ENCODE data around the gene CFB.

The CFB gene

DNA sequence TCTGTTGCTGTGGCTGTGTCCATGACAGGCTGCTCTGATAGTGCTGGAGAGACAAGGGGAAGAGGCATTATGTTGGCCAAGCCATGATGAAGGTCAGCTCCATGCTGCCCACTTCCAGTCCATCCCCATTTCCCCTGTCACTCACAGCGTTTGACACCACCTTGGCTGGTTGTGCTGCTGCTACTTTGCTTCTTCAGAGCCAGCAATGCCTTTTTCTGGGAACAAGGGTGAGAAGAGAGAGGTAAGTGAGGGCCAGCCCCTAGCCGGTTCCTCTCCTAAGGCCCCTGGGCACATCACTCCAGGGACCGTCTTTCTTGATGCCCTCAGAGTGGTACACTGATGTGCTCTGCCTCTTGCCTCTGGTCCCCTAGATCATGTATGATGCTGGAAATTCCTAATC is 10.9 kb downstream of the CFB start:
- no peaks in the 10 kb centered on the region for H3K27me3 ChIP-seq (ENCODE audit: control insufficient read depth in 3 of 3, insufficient read depth in 3 of 3, low read depth in 1 of 3, low read length in 3 of 3)
- H3K18ac ChIP-seq (ENCODE audit: low read length), result no peak overlapping the region
- WGBS, 2 donors (ENCODE audit: extremely low coverage in 2 of 2, insufficient read length in 2 of 2, insufficient replicate concordance in 1 of 2), result no CpG with 5 or more reads among the region's 3 CpGs
- no peak overlapping the region for H3K9ac ChIP-seq (ENCODE audit: low read depth, low read length, poor library complexity)
- H3K27ac ChIP-seq (replicated peaks; ENCODE audit: low read length), result no peak overlapping the region
- H3K9me3 ChIP-seq (replicated peaks in 1 of 2; ENCODE audit: control insufficient read depth in 2 of 2, insufficient read depth in 1 of 2, low read depth in 1 of 2, low read length in 2 of 2), result no peaks in the 10 kb centered on the region
- no peak overlapping the region for H3K4me2 ChIP-seq (ENCODE audit: insufficient read depth, low read length, poor library complexity, severe bottlenecking)
- no peak overlapping the region for H3K23ac ChIP-seq (ENCODE audit: low read depth, low read length, poor library complexity)
- peaks cover 9% of the 10 kb centered on the region for H3K79me1 ChIP-seq (ENCODE audit: low read depth, low read length)
- DNase-seq (ENCODE audit: low spot score), result no peak
- no peak overlapping the region for H2BK120ac ChIP-seq (ENCODE audit: low read depth, low read length)
- H4K8ac ChIP-seq (ENCODE audit: low read depth, low read length), result no peak overlapping the region
- no peak overlapping the region for H2BK12ac ChIP-seq (ENCODE audit: low read length)
- peaks cover 9 to 12% of the 10 kb centered on the region in 2 donors for H3K4me1 ChIP-seq (ENCODE audit: control insufficient read depth in 2 of 2, insufficient read depth in 1 of 2, low read depth in 1 of 2, low read length in 2 of 2)
- no peak overlapping the region for H4K91ac ChIP-seq (ENCODE audit: low read depth, low read length, poor library complexity)
- H2AK5ac ChIP-seq (ENCODE audit: low read depth, low read length), result no peak overlapping the region
- no peak overlapping the region for H2BK15ac ChIP-seq (ENCODE audit: low read length)
- H3K14ac ChIP-seq (ENCODE audit: low read length), result no peak overlapping the region
- peaks cover 43 to 72% of the 10 kb centered on the region in 2 donors for H3K36me3 ChIP-seq (replicated peaks in 1 of 2; ENCODE audit: control insufficient read depth in 2 of 2, insufficient read depth in 2 of 2, low read length in 2 of 2)
- no peak overlapping the region for H2BK5ac ChIP-seq (ENCODE audit: low read length)
- H3K4ac ChIP-seq (ENCODE audit: low read length), result no peak overlapping the region
- H2AFZ ChIP-seq (ENCODE audit: low read length), result no peak overlapping the region
- H3K4me3 ChIP-seq (ENCODE audit: low read length in 2 of 2), result peak overlapping the region in 1 of 2 donors; percentile 23

DNA sequence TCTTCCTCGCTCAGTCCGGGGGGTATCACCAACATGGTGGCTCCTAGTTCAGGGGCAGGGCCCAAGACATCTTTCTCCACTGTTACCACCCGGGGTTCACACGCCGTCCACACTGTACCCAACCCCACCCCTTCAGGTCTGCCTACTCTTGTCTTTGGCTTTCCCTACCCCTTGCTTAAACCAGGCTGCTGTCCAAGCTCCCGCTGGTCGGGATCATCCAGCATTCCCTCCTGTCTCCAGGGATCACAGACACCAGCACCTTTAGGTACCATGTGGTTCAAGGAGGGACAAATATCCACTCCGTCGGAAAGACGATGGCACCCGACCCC is 12.5 kb downstream of the CFB start:
- WGBS, 2 donors (ENCODE audit: extremely low coverage in 2 of 2, insufficient read length in 2 of 2, insufficient replicate concordance in 1 of 2), result no CpG with 5 or more reads among the region's 11 CpGs
- Histone ChIP-seq H3K4me1 (ENCODE audit: control insufficient read depth in 2 of 2, insufficient read depth in 1 of 2, low read depth in 1 of 2, low read length in 2 of 2) (peaks cover 9 to 12% of the 10 kb centered on the region in 2 donors), H4K91ac (ENCODE audit: low read depth, low read length, poor library complexity) (no peak overlapping the region), H2AK5ac (ENCODE audit: low read depth, low read length) (no peak overlapping the region), H2BK12ac (ENCODE audit: low read length) (no peak overlapping the region), H3K79me1 (ENCODE audit: low read depth, low read length) (peaks cover 9% of the 10 kb centered on the region), H3K4me2 (ENCODE audit: insufficient read depth, low read length, poor library complexity, severe bottlenecking) (peak overlapping the region; percentile 74), H3K9ac (ENCODE audit: low read depth, low read length, poor library complexity) (peak overlapping the region; percentile 89), H2BK120ac (ENCODE audit: low read depth, low read length) (no peak overlapping the region), H3K23ac (ENCODE audit: low read depth, low read length, poor library complexity) (peak overlapping the region; percentile 94), H3K4ac (ENCODE audit: low read length) (no peak overlapping the region), H2BK15ac (ENCODE audit: low read length) (no peak overlapping the region), H3K18ac (ENCODE audit: low read length) (peak overlapping the region; percentile 76), H3K4me3 (ENCODE audit: low read length in 2 of 2) (peak overlapping the region; percentile 79 to 83), H3K27me3 (ENCODE audit: control insufficient read depth in 3 of 3, insufficient read depth in 3 of 3, low read depth in 1 of 3, low read length in 3 of 3) (no peaks in the 10 kb centered on the region), H3K14ac (ENCODE audit: low read length) (peak overlapping the region; percentile 22), H2BK5ac (ENCODE audit: low read length) (no peak overlapping the region), H4K8ac (ENCODE audit: low read depth, low read length) (no peak overlapping the region), H3K9me3 (replicated peaks in 1 of 2; ENCODE audit: control insufficient read depth in 2 of 2, insufficient read depth in 1 of 2, low read depth in 1 of 2, low read length in 2 of 2) (no peaks in the 10 kb centered on the region), H3K36me3 (replicated peaks in 1 of 2; ENCODE audit: control insufficient read depth in 2 of 2, insufficient read depth in 2 of 2, low read length in 2 of 2) (peaks cover 44 to 72% of the 10 kb centered on the region in 2 donors), H2AFZ (ENCODE audit: low read length) (peak overlapping the region; percentile 86), H3K27ac (replicated peaks; ENCODE audit: low read length) (no peak overlapping the region)
- no peak for DNase-seq (ENCODE audit: low spot score)

DNA sequence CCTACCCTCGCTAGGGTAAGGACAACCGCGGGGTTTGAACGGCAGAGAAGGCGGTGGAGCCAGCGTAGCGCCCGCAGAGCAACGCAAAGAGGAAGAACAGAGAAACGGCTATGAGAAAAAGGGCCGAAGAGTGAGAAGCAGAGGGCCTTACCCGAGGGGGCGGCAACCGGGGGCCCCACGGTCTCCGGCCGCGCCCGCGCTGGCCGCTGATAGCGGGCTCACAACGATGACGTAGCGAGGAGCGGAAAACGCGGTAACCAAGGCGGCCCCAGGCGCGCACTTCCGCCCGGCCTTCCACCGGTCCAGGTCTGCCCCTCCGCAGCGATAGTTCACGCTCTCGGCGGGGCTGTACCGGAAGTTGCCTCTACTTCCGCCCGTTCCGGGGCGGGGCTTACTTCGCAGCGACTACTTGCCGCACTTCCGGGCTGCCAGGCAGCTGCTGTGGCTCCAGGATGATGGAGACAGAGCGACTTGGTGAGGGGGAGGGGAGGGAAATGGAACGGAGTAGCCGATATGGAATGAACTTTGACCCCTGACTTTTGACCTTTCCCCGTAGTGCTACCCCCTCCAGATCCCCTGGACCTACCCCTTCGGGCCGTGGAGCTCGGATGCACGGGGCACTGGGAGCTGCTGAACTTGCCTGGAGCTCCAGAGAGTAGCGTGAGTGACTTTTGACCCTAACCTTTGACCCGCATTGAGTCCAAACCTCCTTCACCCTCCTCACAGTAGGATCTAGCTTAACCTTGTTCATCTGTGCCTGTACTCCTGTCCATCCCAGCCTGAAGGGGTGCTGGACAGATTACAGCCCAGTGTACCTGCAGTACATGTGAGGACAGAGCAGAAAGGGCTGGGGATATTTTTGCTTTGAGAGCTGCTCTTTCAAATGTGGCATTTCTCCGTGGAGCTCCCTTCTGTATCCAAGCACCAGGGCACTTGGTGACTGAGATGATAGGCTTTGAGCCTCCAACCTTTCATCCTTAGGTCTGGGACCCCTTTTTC is 13.1 kb downstream of the CFB start, which contains the start of the genes NELFE and SKIC2:
TSS of gene NELFE (minus strand) at position 231 of the 999 bp plus-strand sequence. CDS start 525 bp downstream, outside the sequence.
TSS of gene SKIC2 (plus strand) at position 435 of the 999 bp plus-strand sequence. CDS start at position 453, 18 bp downstream.
- peak within 1 kb of the TSS; percentile 77 for H3K4me2 ChIP-seq (ENCODE audit: insufficient read depth, low read length, poor library complexity, severe bottlenecking)
- peaks cover 42 to 72% of the 10 kb centered on the region in 2 donors for H3K36me3 ChIP-seq (replicated peaks in 1 of 2; ENCODE audit: control insufficient read depth in 2 of 2, insufficient read depth in 2 of 2, low read length in 2 of 2)
- no peaks in the 10 kb centered on the region for H3K27me3 ChIP-seq (ENCODE audit: control insufficient read depth in 3 of 3, insufficient read depth in 3 of 3, low read depth in 1 of 3, low read length in 3 of 3)
- DNase-seq (ENCODE audit: low spot score), result peak; percentile 96
- H2AFZ ChIP-seq (ENCODE audit: low read length), result peak within 1 kb of the TSS; percentile 87
- no peak within 1 kb of the TSS for H2BK120ac ChIP-seq (ENCODE audit: low read depth, low read length)
- peak within 1 kb of the TSS; percentile 89 for H3K9ac ChIP-seq (ENCODE audit: low read depth, low read length, poor library complexity)
- H2BK5ac ChIP-seq (ENCODE audit: low read length), result no peak within 1 kb of the TSS
- H3K4me1 ChIP-seq (ENCODE audit: control insufficient read depth in 2 of 2, insufficient read depth in 1 of 2, low read depth in 1 of 2, low read length in 2 of 2), result peaks cover 9 to 12% of the 10 kb centered on the region in 2 donors
- H3K4me3 ChIP-seq (ENCODE audit: low read length in 2 of 2), result peak within 1 kb of the TSS; percentile 79 to 84
- H3K23ac ChIP-seq (ENCODE audit: low read depth, low read length, poor library complexity), result peak within 1 kb of the TSS; percentile 94
- peak within 1 kb of the TSS; percentile 76 for H3K18ac ChIP-seq (ENCODE audit: low read length)
- H2BK12ac ChIP-seq (ENCODE audit: low read length), result no peak within 1 kb of the TSS
- H3K27ac ChIP-seq (replicated peaks; ENCODE audit: low read length), result peak within 1 kb of the TSS; percentile 14
- no peak within 1 kb of the TSS for H3K4ac ChIP-seq (ENCODE audit: low read length)
- H3K9me3 ChIP-seq (replicated peaks in 1 of 2; ENCODE audit: control insufficient read depth in 2 of 2, insufficient read depth in 1 of 2, low read depth in 1 of 2, low read length in 2 of 2), result no peaks in the 10 kb centered on the region
- no peak within 1 kb of the TSS for H2BK15ac ChIP-seq (ENCODE audit: low read length)
- H4K8ac ChIP-seq (ENCODE audit: low read depth, low read length), result peak within 1 kb of the TSS; percentile 20
- WGBS, 2 donors (ENCODE audit: extremely low coverage in 2 of 2, insufficient read length in 2 of 2, insufficient replicate concordance in 1 of 2), result no CpG with 5 or more reads among the region's 59 CpGs
- H4K91ac ChIP-seq (ENCODE audit: low read depth, low read length, poor library complexity), result peak within 1 kb of the TSS; percentile 79
- H3K79me1 ChIP-seq (ENCODE audit: low read depth, low read length), result peaks cover 9% of the 10 kb centered on the region
- peak within 1 kb of the TSS; percentile 72 for H2AK5ac ChIP-seq (ENCODE audit: low read depth, low read length)
- H3K14ac ChIP-seq (ENCODE audit: low read length), result peak within 1 kb of the TSS; percentile 22

DNA sequence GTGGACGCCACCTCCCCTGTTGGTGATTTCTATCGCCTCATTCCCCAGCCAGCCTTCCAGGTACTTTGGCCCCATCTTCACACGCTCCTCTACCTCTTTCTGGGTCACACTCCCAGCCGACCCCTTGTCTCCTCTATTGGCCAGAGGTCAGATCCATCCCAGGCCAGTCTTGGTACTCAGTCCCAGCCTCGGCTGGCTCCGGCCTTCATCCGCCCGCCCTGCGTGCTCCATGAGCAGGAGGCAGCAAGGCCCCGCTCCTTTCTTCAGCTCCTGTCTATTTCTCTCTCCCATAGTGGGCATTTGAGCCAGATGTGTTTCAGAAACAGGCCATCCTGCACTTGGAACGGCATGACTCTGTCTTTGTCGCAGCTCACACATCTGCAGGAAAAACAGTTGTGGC is 15.7 kb downstream of the CFB start:
- H3K27me3 ChIP-seq (ENCODE audit: control insufficient read depth in 3 of 3, insufficient read depth in 3 of 3, low read depth in 1 of 3, low read length in 3 of 3), result no peaks in the 10 kb centered on the region
- WGBS, 2 donors (ENCODE audit: extremely low coverage in 2 of 2, insufficient read length in 2 of 2, insufficient replicate concordance in 1 of 2), result no CpG with 5 or more reads among the region's 12 CpGs

More for the DNA sequence above, 15.7 kb downstream of the CFB start:
- DNase-seq (ENCODE audit: low spot score), result no peak
- Histone ChIP-seq H3K14ac (ENCODE audit: low read length) (no peak overlapping the region), H4K8ac (ENCODE audit: low read depth, low read length) (no peak overlapping the region), H4K91ac (ENCODE audit: low read depth, low read length, poor library complexity) (no peak overlapping the region), H2AK5ac (ENCODE audit: low read depth, low read length) (no peak overlapping the region), H3K4ac (ENCODE audit: low read length) (no peak overlapping the region), H3K4me2 (ENCODE audit: insufficient read depth, low read length, poor library complexity, severe bottlenecking) (no peak overlapping the region), H2BK120ac (ENCODE audit: low read depth, low read length) (no peak overlapping the region), H3K18ac (ENCODE audit: low read length) (no peak overlapping the region), H3K4me1 (ENCODE audit: control insufficient read depth in 2 of 2, insufficient read depth in 1 of 2, low read depth in 1 of 2, low read length in 2 of 2) (peaks cover 9 to 12% of the 10 kb centered on the region in 2 donors), H3K9ac (ENCODE audit: low read depth, low read length, poor library complexity) (no peak overlapping the region), H2BK15ac (ENCODE audit: low read length) (no peak overlapping the region), H3K4me3 (ENCODE audit: low read length in 2 of 2) (no peak overlapping the region), H2BK12ac (ENCODE audit: low read length) (no peak overlapping the region), H3K27ac (replicated peaks; ENCODE audit: low read length) (no peak overlapping the region), H2BK5ac (ENCODE audit: low read length) (no peak overlapping the region), H3K9me3 (replicated peaks in 1 of 2; ENCODE audit: control insufficient read depth in 2 of 2, insufficient read depth in 1 of 2, low read depth in 1 of 2, low read length in 2 of 2) (no peaks in the 10 kb centered on the region), H3K79me1 (ENCODE audit: low read depth, low read length) (peaks cover 9% of the 10 kb centered on the region), H3K23ac (ENCODE audit: low read depth, low read length, poor library complexity) (no peak overlapping the region), H3K36me3 (replicated peaks in 1 of 2; ENCODE audit: control insufficient read depth in 2 of 2, insufficient read depth in 2 of 2, low read length in 2 of 2) (peaks cover 45 to 72% of the 10 kb centered on the region in 2 donors), H2AFZ (ENCODE audit: low read length) (no peak overlapping the region)
